ENCODE data around the gene IL12RB1.

- TF ChIP-seq CTCF (conservative IDR thresholded peaks at IDR 0.05 in 1 of 2, IDR thresholded peaks at IDR 0.05 in 1 of 2; ENCODE audit: extremely low read depth in 1 of 2, insufficient read depth in 1 of 2, low read depth in 1 of 2, low read length in 2 of 2) (no peak), EZH2 (IDR thresholded peaks at IDR 0.05; ENCODE audit: borderline replicate concordance, low read length) (no peak)
These were observed 41.3 kb upstream of the IL12RB1 start for GRCh38 chr19:18128044-18128443.

Measured in mammary epithelial cell (primary cell).